GM19043 (cell line): ENCODE measurements around the gene GJB6.

Experiments
- ATAC-seq: cut with Tn5 transposase; IDR thresholded peaks from one replicate; pipeline ENCODE4 v1.9.1; 2021; ENCODE audit warnings: low read depth; ENCODE audit not compliant: unreplicated experiment

Gene GJB6

GRCh38 chr13:20230913-20231838 lies 943 bp downstream of the GJB6 start:
- ATAC-seq, result no peak

GRCh38 chr13:20227730-20228129 lies 4.4 kb downstream of the GJB6 start:
- no peak for ATAC-seq

- ATAC-seq, result no peak
Measured at GRCh38 chr13:20227288-20227687, 4.8 kb downstream of the GJB6 start.

- no peak for ATAC-seq
Measured at GRCh38 chr13:20222553-20222952, 9.6 kb downstream of the GJB6 start.

- ATAC-seq, result no peak
Measured at GRCh38 chr13:20221772-20222171, 10.3 kb downstream of the GJB6 start.

GRCh38 chr13:20219577-20219976 lies 12.5 kb downstream of the GJB6 start:
- ATAC-seq, result peak; percentile 92

GRCh38 chr13:20217168-20217567 lies 15.0 kb downstream of the GJB6 start:
- ATAC-seq, result no peak

- no peak for ATAC-seq
Measured at GRCh38 chr13:20209948-20210347, 22.2 kb downstream of the GJB6 start.

- ATAC-seq, result no peak
Measured at GRCh38 chr13:20206698-20207235, 25.4 kb downstream of the GJB6 start.

GRCh38 chr13:20206065-20206697 lies 25.9 kb downstream of the GJB6 start:
- ATAC-seq, result no peak

GRCh38 chr13:20198781-20199180 lies 33.3 kb downstream of the GJB6 start:
- ATAC-seq, result no peak

GRCh38 chr13:20197361-20197834 lies 34.7 kb downstream of the GJB6 start:
- no peak for ATAC-seq

- no peak for ATAC-seq
Measured at GRCh38 chr13:20195801-20196200, 36.3 kb downstream of the GJB6 start.

- ATAC-seq, result no peak
Measured at GRCh38 chr13:20193907-20194631, 38.0 kb downstream of the GJB6 start.

GRCh38 chr13:20193162-20193906 lies 38.8 kb downstream of the GJB6 start:
- no peak for ATAC-seq

GRCh38 chr13:20192836-20193161 lies 39.3 kb downstream of the GJB6 start, which contains the start of gene GJB2:
GJB2 (minus strand) TSS chr13:20192938; CDS start chr13:20189581, 3,357 bp downstream.
- ATAC-seq, result no peak

GRCh38 chr13:20192158-20192835 lies 39.8 kb downstream of the GJB6 start:
- ATAC-seq, result no peak

- no peak for ATAC-seq
Measured at GRCh38 chr13:20191311-20192157, 40.6 kb downstream of the GJB6 start.
